Measurements from ENCODE around the gene ADISSP. TPM values are rescaled to one million over a fixed set of nuclear protein-coding genes. Genes with fewer than 3 reads are reported as not detected.

ADISSP gene
- total RNA-seq, 1 donor from 2014 or later = 10.3 TPM

GRCh38 chr20:3784216-3784853, 16.8 kb upstream of the ADISSP start:
- intact Hi-C loops (cut with micrococcal nuclease) = no loop called here
- no peak for ATAC-seq

GRCh38 chr20:3783511-3784195, 16.1 kb upstream of the ADISSP start:
- ATAC-seq (no peak), DNase-seq (no peak)
- intact Hi-C loops (cut with micrococcal nuclease) = no loop called here

More at GRCh38 chr20:3784216-3784853, 16.8 kb upstream of the ADISSP start:
- DNase-seq = no peak

- intact Hi-C loops (cut with micrococcal nuclease) = no loop called here
- ATAC-seq (no peak), DNase-seq (no peak)
Measured at GRCh38 chr20:3783068-3783489, 15.5 kb upstream of the ADISSP start.

GRCh38 chr20:3782597-3782996, 15.0 kb upstream of the ADISSP start:
- ATAC-seq (no peak), DNase-seq (no peak)

GRCh38 chr20:3781153-3781910, 13.8 kb upstream of the ADISSP start, which contains the start of gene SPEF1:
Gene SPEF1 (minus strand): TSS chr20:3781448. CDS start chr20:3781287, 161 bp downstream.
- peak; percentile 67 for DNase-seq
- intact Hi-C loops (cut with micrococcal nuclease) = no loop called here
- peak; percentile 79 for ATAC-seq

More at GRCh38 chr20:3782597-3782996, 15.0 kb upstream of the ADISSP start:
- intact Hi-C loops (cut with micrococcal nuclease) = no loop called here

- intact Hi-C loops (cut with micrococcal nuclease) = no loop called here
- ATAC-seq (no peak), DNase-seq (no peak)
Measured at GRCh38 chr20:3778976-3779375, 11.4 kb upstream of the ADISSP start.

- DNase-seq (peak; percentile 82), ATAC-seq (peak; percentile 71)
- intact Hi-C loops (cut with micrococcal nuclease) = no loop called here
Measured at GRCh38 chr20:3777716-3778629, 10.4 kb upstream of the ADISSP start.

GRCh38 chr20:3777381-3777715, 9.8 kb upstream of the ADISSP start:
- DNase-seq = no peak
- peak; percentile 3 for ATAC-seq
- intact Hi-C loops (cut with micrococcal nuclease) = no loop called here

GRCh38 chr20:3775457-3776108, 8.0 kb upstream of the ADISSP start:
- DNase-seq (no peak), ATAC-seq (no peak)
- intact Hi-C loops (cut with micrococcal nuclease) = no loop called here

GRCh38 chr20:3771552-3772058, 4.1 kb upstream of the ADISSP start:
- DNase-seq (no peak), ATAC-seq (no peak)
- intact Hi-C loops (cut with micrococcal nuclease) = no loop called here

- DNase-seq (peak; percentile 84), ATAC-seq (peak; percentile 64)
- intact Hi-C loops (cut with micrococcal nuclease) = no loop called here
Measured at GRCh38 chr20:3768342-3769130, 983 bp upstream of the ADISSP start.

GRCh38 chr20:3767110-3767426, 485 bp downstream of the ADISSP start:
- ATAC-seq = no peak
- DNase-seq = no peak
- intact Hi-C loops (cut with micrococcal nuclease) = no loop called here

- intact Hi-C loops (cut with micrococcal nuclease) = no loop called here
- DNase-seq = no peak
- no peak for ATAC-seq
Measured at GRCh38 chr20:3766422-3767109, 987 bp downstream of the ADISSP start.

- intact Hi-C loops (cut with micrococcal nuclease) = no loop called here
- ATAC-seq (no peak), DNase-seq (peak; percentile 65)
Measured at GRCh38 chr20:3765171-3765882, 2.2 kb downstream of the ADISSP start.

GRCh38 chr20:3764659-3765058, 2.9 kb downstream of the ADISSP start:
- intact Hi-C loops (cut with micrococcal nuclease) = no loop called here
- ATAC-seq = no peak
- no peak for DNase-seq

- ATAC-seq = no peak
- intact Hi-C loops (cut with micrococcal nuclease) = no loop called here
- DNase-seq = no peak
Measured at GRCh38 chr20:3763671-3764601, 3.6 kb downstream of the ADISSP start.

All from left ventricle myocardium superior (tissue), 1 donor.